ENCODE data around the gene AQP4. TPM values are rescaled to one million over a fixed set of nuclear protein-coding genes. Genes with fewer than 3 reads are reported as not detected.

The AQP4 gene
- total and polyA plus RNA-seq, 2 donors (not counting 3 experiments of a cell fraction or from before 2014, with no cell fraction given): not detected

DNA sequence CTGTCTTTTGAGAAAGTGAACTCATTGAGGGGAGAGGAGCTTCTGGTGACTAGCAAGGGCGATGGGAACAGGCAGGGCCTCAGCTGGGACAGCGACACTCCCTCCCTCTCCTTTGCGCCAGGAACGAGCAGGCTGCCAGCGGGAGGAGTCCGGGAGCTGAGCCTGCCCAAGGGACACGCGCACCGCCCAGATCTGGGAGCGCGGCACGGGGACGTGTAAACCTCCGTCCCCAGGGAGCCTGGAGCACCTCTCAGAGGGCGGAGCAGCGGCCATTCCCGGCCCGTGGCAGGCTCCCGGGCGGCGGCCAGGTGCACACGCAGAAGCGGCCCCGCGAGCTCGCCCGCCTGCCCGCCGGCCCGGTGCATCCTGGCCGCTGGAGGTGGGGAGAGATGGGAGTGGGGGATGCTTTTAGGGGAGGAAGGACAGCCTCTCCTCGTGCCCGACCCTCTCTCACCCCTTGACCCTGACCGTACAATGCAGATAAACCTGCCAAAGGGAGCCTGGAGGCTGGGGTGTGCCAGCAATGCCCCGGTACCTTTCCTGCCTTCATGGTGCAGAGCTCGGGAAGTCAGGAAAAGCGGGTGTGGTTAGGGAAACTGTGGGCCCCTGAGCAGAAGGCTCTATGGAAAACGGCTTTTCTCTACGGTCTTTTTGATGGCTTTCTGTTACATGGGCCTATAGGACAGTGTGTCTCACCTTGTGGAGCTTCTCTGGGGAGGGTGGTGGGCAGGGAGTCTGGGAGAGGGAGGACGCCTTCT, 2.2 kb downstream of the AQP4 start:
- CTCF ChIA-PET: no interaction called here

More for the DNA sequence above, 2.2 kb downstream of the AQP4 start:
- no peak for TF ChIP-seq JUN (IDR thresholded peaks at IDR 0.05; ENCODE audit: borderline replicate concordance, insufficient read depth, insufficient read length, low read depth)
- TF ChIP-seq, protein P1, sequence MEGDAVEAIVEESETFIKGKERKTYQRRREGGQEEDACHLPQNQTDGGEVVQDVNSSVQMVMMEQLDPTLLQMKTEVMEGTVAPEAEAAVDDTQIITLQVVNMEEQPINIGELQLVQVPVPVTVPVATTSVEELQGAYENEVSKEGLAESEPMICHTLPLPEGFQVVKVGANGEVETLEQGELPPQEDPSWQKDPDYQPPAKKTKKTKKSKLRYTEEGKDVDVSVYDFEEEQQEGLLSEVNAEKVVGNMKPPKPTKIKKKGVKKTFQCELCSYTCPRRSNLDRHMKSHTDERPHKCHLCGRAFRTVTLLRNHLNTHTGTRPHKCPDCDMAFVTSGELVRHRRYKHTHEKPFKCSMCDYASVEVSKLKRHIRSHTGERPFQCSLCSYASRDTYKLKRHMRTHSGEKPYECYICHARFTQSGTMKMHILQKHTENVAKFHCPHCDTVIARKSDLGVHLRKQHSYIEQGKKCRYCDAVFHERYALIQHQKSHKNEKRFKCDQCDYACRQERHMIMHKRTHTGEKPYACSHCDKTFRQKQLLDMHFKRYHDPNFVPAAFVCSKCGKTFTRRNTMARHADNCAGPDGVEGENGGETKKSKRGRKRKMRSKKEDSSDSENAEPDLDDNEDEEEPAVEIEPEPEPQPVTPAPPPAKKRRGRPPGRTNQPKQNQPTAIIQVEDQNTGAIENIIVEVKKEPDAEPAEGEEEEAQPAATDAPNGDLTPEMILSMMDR (IDR thresholded peaks at IDR 0.05; ENCODE audit: extremely low read depth in 1 of 2, insufficient read depth in 1 of 2, low read depth in 1 of 2, low read length in 2 of 2): no peak
- TF ChIP-seq, protein P2, sequence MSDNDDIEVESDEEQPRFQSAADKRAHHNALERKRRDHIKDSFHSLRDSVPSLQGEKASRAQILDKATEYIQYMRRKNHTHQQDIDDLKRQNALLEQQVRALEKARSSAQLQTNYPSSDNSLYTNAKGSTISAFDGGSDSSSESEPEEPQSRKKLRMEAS (IDR thresholded peaks at IDR 0.05; ENCODE audit: insufficient read depth, insufficient read length): no peak
- TF ChIP-seq MYC (IDR thresholded peaks at IDR 0.05; ENCODE audit: low read depth, low read length): no peak
- no peak for TF ChIP-seq FOS (IDR thresholded peaks at IDR 0.05; ENCODE audit: borderline replicate concordance, insufficient read depth, low read length)
- no peak for TF ChIP-seq POLR2AphosphoS5 (IDR thresholded peaks at IDR 0.05; ENCODE audit: insufficient read depth, low read depth, low read length)
- no peak for TF ChIP-seq POLR2A (IDR thresholded peaks at IDR 0.05; ENCODE audit: low read depth, low read length)
- no peak for TF ChIP-seq GATA2 (IDR thresholded peaks at IDR 0.05; ENCODE audit: insufficient read depth, insufficient read length, low read depth, low read length)
- H3K79me2 ChIP-seq (ENCODE audit: control insufficient read depth, insufficient read depth, low read length): no peaks in the 10 kb centered on the region
- intact Hi-C loops (cut with micrococcal nuclease): no loop called here
- H3K27ac ChIP-seq (ENCODE audit: insufficient read depth, low read depth, low read length): no peak overlapping the region
- no peak overlapping the region for H3K9ac ChIP-seq (replicated peaks; ENCODE audit: extremely low read depth, insufficient read depth, low read length)
- H3K4me3 ChIP-seq (replicated peaks in 1 of 3; ENCODE audit: insufficient read depth in 1 of 3, low read depth in 1 of 3, low read length in 3 of 3): no peak overlapping the region
- no peaks in the 10 kb centered on the region for H3K36me3 ChIP-seq (ENCODE audit: control insufficient read depth in 2 of 2, extremely low read depth in 1 of 2, insufficient read depth in 2 of 2, low read length in 2 of 2)
- H3K9me3 ChIP-seq (replicated peaks; ENCODE audit: control insufficient read depth, insufficient read depth, low read length): no peaks in the 10 kb centered on the region
- POLR2A ChIA-PET: no interaction called here
- FAIRE-seq (no peak), DNase-seq (ENCODE audit: low read depth, low spot score) (no peak)
- BruUV-seq (replicated peaks): no TSS peak
- H3K9me1 ChIP-seq (replicated peaks; ENCODE audit: control insufficient read depth, extremely low read depth, insufficient read depth, low read length): no peaks in the 10 kb centered on the region
- no peak overlapping the region for H2AFZ ChIP-seq (ENCODE audit: low read depth, low read length)
- H4K20me1 ChIP-seq (replicated peaks; ENCODE audit: control insufficient read depth, extremely low read depth, insufficient read depth, low read length): no peaks in the 10 kb centered on the region
- no peaks in the 10 kb centered on the region for H3K4me1 ChIP-seq (ENCODE audit: control insufficient read depth, extremely low read depth, insufficient read depth, low read length)
- H3K4me2 ChIP-seq (ENCODE audit: insufficient read depth, low read length): no peak overlapping the region
- peaks cover 0 to 2% of the 10 kb centered on the region in 2 experiments for H3K27me3 ChIP-seq (ENCODE audit: control insufficient read depth in 2 of 2, insufficient read depth in 2 of 2, low read length in 2 of 2)
- dilution Hi-C loops (cut with MboI; ENCODE audit: extremely low pct_ligation_motif_present, low sequenced_read_pairs): no loop called here

Data from endothelial cell of umbilical vein (primary cell).